ENCODE data around the gene PPFIA3.

- TF ChIP-seq, protein P1, sequence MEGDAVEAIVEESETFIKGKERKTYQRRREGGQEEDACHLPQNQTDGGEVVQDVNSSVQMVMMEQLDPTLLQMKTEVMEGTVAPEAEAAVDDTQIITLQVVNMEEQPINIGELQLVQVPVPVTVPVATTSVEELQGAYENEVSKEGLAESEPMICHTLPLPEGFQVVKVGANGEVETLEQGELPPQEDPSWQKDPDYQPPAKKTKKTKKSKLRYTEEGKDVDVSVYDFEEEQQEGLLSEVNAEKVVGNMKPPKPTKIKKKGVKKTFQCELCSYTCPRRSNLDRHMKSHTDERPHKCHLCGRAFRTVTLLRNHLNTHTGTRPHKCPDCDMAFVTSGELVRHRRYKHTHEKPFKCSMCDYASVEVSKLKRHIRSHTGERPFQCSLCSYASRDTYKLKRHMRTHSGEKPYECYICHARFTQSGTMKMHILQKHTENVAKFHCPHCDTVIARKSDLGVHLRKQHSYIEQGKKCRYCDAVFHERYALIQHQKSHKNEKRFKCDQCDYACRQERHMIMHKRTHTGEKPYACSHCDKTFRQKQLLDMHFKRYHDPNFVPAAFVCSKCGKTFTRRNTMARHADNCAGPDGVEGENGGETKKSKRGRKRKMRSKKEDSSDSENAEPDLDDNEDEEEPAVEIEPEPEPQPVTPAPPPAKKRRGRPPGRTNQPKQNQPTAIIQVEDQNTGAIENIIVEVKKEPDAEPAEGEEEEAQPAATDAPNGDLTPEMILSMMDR (conservative IDR thresholded peaks at IDR 0.05 in 1 of 2, IDR thresholded peaks at IDR 0.05 in 1 of 2; ENCODE audit: extremely low read depth in 1 of 2, insufficient read depth in 1 of 2, low read depth in 1 of 2, low read length in 2 of 2), result no peak
- TF ChIP-seq EZH2 (IDR thresholded peaks at IDR 0.05; ENCODE audit: borderline replicate concordance, low read length), result no peak
These were observed 17.0 kb upstream of the PPFIA3 start for GRCh38 chr19:49102303-49102702.
